EL (cell line): ENCODE results near the gene C6orf118.

ENCODE experiments used
- DNase-seq: peaks from one replicate; pipeline ENCODE4 v3.0.0-alpha.2; 2016

C6orf118 gene

GRCh38 chr6:165308926-165309731 is at the start of gene C6orf118:
TSS of gene C6orf118 (minus strand) at chr6:165309605. CDS start at chr6:165309586, 19 bp downstream.
- no peak for DNase-seq

GRCh38 chr6:165345700-165346099 is 36.3 kb upstream of the C6orf118 start:
- no peak for DNase-seq

GRCh38 chr6:165340532-165340931 is 31.1 kb upstream of the C6orf118 start:
- no peak for DNase-seq

GRCh38 chr6:165325609-165326008 is 16.2 kb upstream of the C6orf118 start:
- no peak for DNase-seq

GRCh38 chr6:165321555-165322145 is 12.2 kb upstream of the C6orf118 start:
- no peak for DNase-seq

- no peak for DNase-seq
These were observed 11.7 kb upstream of the C6orf118 start for GRCh38 chr6:165321150-165321549.

- DNase-seq: no peak
These were observed 8.3 kb upstream of the C6orf118 start for GRCh38 chr6:165317723-165318122.

- no peak for DNase-seq
These were observed 2.5 kb downstream of the C6orf118 start for GRCh38 chr6:165306955-165307354.

- no peak for DNase-seq
These were observed 7.8 kb downstream of the C6orf118 start for GRCh38 chr6:165301372-165302246.

GRCh38 chr6:165300422-165300936 is 8.9 kb downstream of the C6orf118 start:
- no peak for DNase-seq

GRCh38 chr6:165298875-165299274 is 10.5 kb downstream of the C6orf118 start:
- no peak for DNase-seq

- DNase-seq: no peak
These were observed 11.0 kb downstream of the C6orf118 start for GRCh38 chr6:165298402-165298801.

- no peak for DNase-seq
These were observed 16.7 kb downstream of the C6orf118 start for GRCh38 chr6:165292657-165293056.

GRCh38 chr6:165274611-165275010 is 34.8 kb downstream of the C6orf118 start:
- no peak for DNase-seq

GRCh38 chr6:165272585-165272984 is 36.8 kb downstream of the C6orf118 start:
- no peak for DNase-seq

GRCh38 chr6:165268987-165269386 is 40.4 kb downstream of the C6orf118 start:
- no peak for DNase-seq

GRCh38 chr6:165266621-165267020 is 42.8 kb downstream of the C6orf118 start:
- DNase-seq: no peak

- no peak for DNase-seq
These were observed 43.2 kb downstream of the C6orf118 start for GRCh38 chr6:165266191-165266590.

- no peak for DNase-seq
These were observed 48.9 kb downstream of the C6orf118 start for GRCh38 chr6:165260462-165260861.

- DNase-seq: no peak
These were observed 59.6 kb downstream of the C6orf118 start for GRCh38 chr6:165249808-165250207.

GRCh38 chr6:165245701-165246100 is 63.7 kb downstream of the C6orf118 start:
- DNase-seq: no peak

- DNase-seq: no peak
These were observed 64.1 kb downstream of the C6orf118 start for GRCh38 chr6:165245287-165245686.

- DNase-seq: no peak
These were observed 64.7 kb downstream of the C6orf118 start for GRCh38 chr6:165244524-165245247.
